Activated CD4-positive, alpha-beta T cell treated with anti-CD3 and anti-CD28 coated beads, Interleukin-2, amount 10 ng/mL, durations not matched to agents 24 days and 14 days (primary cell): ENCODE measurements around the gene TCL1A. TPM values are rescaled to one million over a fixed set of nuclear protein-coding genes. Genes with fewer than 3 reads are reported as not detected.

ENCODE experiments used
- DNase-seq: peaks from one replicate; pipeline ENCODE4 v3.0.0; 2022
- H3K27ac Mint-ChIP-seq: one replicate; pipeline ENCODE4 v1.8.0; 2022; ENCODE audit warnings: mild to moderate bottlenecking, mixed read lengths
- H3K27me3 Mint-ChIP-seq: one replicate; pipeline ENCODE4 v1.8.0; 2022; ENCODE audit warnings: mixed read lengths
- H3K36me3 Mint-ChIP-seq: one replicate; pipeline ENCODE4 v1.8.0; 2022; ENCODE audit warnings: low read depth, mild to moderate bottlenecking, mixed read lengths
- H3K4me1 Mint-ChIP-seq: one replicate; pipeline ENCODE4 v1.8.0; 2021; ENCODE audit warnings: mixed read lengths
- H3K4me3 Mint-ChIP-seq: one replicate; pipeline ENCODE4 v1.8.0; 2022; ENCODE audit warnings: mild to moderate bottlenecking, moderate library complexity, mixed read lengths
- H3K9me3 Mint-ChIP-seq: one replicate; pipeline ENCODE4 v1.8.0; 2021; ENCODE audit warnings: mixed read lengths
- intact Hi-C: fragments of 100-400 bp; cut with micrococcal nuclease; formaldehyde crosslinking; loops from one replicate; pipeline ENCODE4 v1.15.1; 2023
- total RNA-seq: library from RNA; stranded (reverse); gene quantifications from 2 replicates; pipeline ENCODE4 v1.2.3, GENCODE V29; 2022

TCL1A gene
- total RNA-seq, 1 donor from 2014 or later = not detected

GRCh38 chr14:95659990-95660385, 53.9 kb downstream of the TCL1A start:
- Mint-ChIP-seq H3K27me3 (peaks cover 6% of the 10 kb centered on the region), H3K9me3 (no peaks in the 10 kb centered on the region), H3K27ac (no peak overlapping the region), H3K4me1 (peaks cover 5% of the 10 kb centered on the region), H3K36me3 (no peaks in the 10 kb centered on the region), H3K4me3 (no peak overlapping the region)
- DNase-seq = no peak
- intact Hi-C loops = no loop called here

Other genes with a start within 250 kb of the TCL1A start
- 45.2 and 46.3 TPM in 2 replicates for gene SYNE3, start 197.5 kb downstream of the TCL1A start, total RNA-seq
- gene GLRX5, start 179.1 kb downstream of the TCL1A start, total RNA-seq = 43.7 and 45.6 TPM in 2 replicates
- not detected in 2 replicates for gene TCL1B, start 27.7 kb downstream of the TCL1A start, total RNA-seq
- gene TUNAR, start 162.7 kb upstream of the TCL1A start, total RNA-seq = not detected in 2 replicates